WTC11 (cell line): Measurements from ENCODE around the gene TMEM186. TPM values are rescaled to one million over a fixed set of nuclear protein-coding genes. Genes with fewer than 3 reads are reported as not detected.

Experiments used
- ATAC-seq: fragments of 200-7000 bp; cut with Tn5 transposase; 2 replicates; pipeline ENCODE4 v1.10.0; 2021; ENCODE audit warnings: mild to moderate bottlenecking, moderate library complexity
- CTCF ChIA-PET: fragments of 300-600 bp; sonication (Branson Sonifier 250); formaldehyde crosslinking; loops from one replicate; lab custom pipeline; 2021; ENCODE audit warnings: antibody characterized with exemption; lab: Charles Lee
- POLR2A ChIA-PET: fragments of 350-600 bp; sonication (Branson Sonifier 250); formaldehyde crosslinking; loops from one replicate; lab custom pipeline; 2021; ENCODE audit warnings: antibody characterized with exemption; lab: Charles Lee
- DNase-seq: peaks from one replicate; pipeline ENCODE4 v3.0.0; 2021; ENCODE audit warnings: low spot score
- H3K27ac Mint-ChIP-seq: 2 replicates; pipeline ENCODE4 v1.8.0; 2021; ENCODE audit warnings: mixed read lengths
- H3K27me3 Mint-ChIP-seq: 2 replicates; pipeline ENCODE4 v1.8.0; 2021; ENCODE audit warnings: low read depth, mild to moderate bottlenecking, moderate library complexity, mixed read lengths
- H3K36me3 Mint-ChIP-seq: 2 replicates; pipeline ENCODE4 v1.8.0; 2021; ENCODE audit warnings: mixed read lengths
- H3K4me1 Mint-ChIP-seq: 2 replicates; pipeline ENCODE4 v1.8.0; 2022; ENCODE audit warnings: mixed read lengths
- H3K4me3 Mint-ChIP-seq: 2 replicates; pipeline ENCODE4 v1.8.0; 2021; ENCODE audit warnings: mild to moderate bottlenecking, moderate library complexity, mixed read lengths
- H3K9me3 Mint-ChIP-seq: 2 replicates; pipeline ENCODE4 v1.8.0; 2021; ENCODE audit warnings: mixed read lengths
- CBFB ChIP-seq: sonication (generic); formaldehyde crosslinking; IDR thresholded peaks from 2 replicates; pipeline ENCODE4 v1.8.1; 2022; ENCODE audit warnings: mild to moderate bottlenecking, low read depth, missing genetic modification reagents
- EMX1 ChIP-seq: fragments of 250-450 bp; sonication (Bioruptor Pico); IDR thresholded peaks from 2 replicates; pipeline ENCODE4 v1.8.0; 2021; ENCODE audit warnings: mild to moderate bottlenecking
- FOXJ3 ChIP-seq: sonication (generic); formaldehyde crosslinking; IDR thresholded peaks from 2 replicates; pipeline ENCODE4 v1.9.0; 2021; ENCODE audit warnings: missing genetic modification reagents, mild to moderate bottlenecking, borderline replicate concordance
- GABPB1 ChIP-seq: sonication (generic); formaldehyde crosslinking; IDR thresholded peaks from 2 replicates; pipeline ENCODE4 v1.8.1; 2023; ENCODE audit warnings: mild to moderate bottlenecking, missing genetic modification reagents
- HMGA2 ChIP-seq: fragments of 250-450 bp; sonication (Bioruptor Pico); IDR thresholded peaks from 2 replicates; pipeline ENCODE4 v1.4.0; 2021; ENCODE audit warnings: mild to moderate bottlenecking, moderate library complexity
- KAT7 ChIP-seq: sonication (generic); formaldehyde crosslinking; IDR thresholded peaks from 2 replicates; pipeline ENCODE4 v1.8.1; 2023; ENCODE audit warnings: missing genetic modification reagents, mild to moderate bottlenecking, borderline replicate concordance
- NFATC4 ChIP-seq: fragments of 250-450 bp; sonication (Bioruptor Pico); IDR thresholded peaks from 2 replicates; pipeline ENCODE4 v1.9.0; 2021; ENCODE audit warnings: mild to moderate bottlenecking
- NFYB ChIP-seq: sonication (generic); formaldehyde crosslinking; conservative IDR thresholded peaks from 2 replicates; pipeline ENCODE4 v1.8.0; 2022; ENCODE audit warnings: low read depth, missing genetic modification reagents
- NR2C2 ChIP-seq: sonication (generic); formaldehyde crosslinking; IDR thresholded peaks from 2 replicates; pipeline ENCODE4 v1.8.0; 2022; ENCODE audit warnings: mild to moderate bottlenecking, missing genetic modification reagents
- PRRX2 ChIP-seq: fragments of 250-450 bp; sonication (Bioruptor Pico); IDR thresholded peaks from 2 replicates; pipeline ENCODE4 v1.8.0; 2021; ENCODE audit warnings: mild to moderate bottlenecking
- TP53 ChIP-seq: sonication (generic); formaldehyde crosslinking; IDR thresholded peaks from 2 replicates; pipeline ENCODE4 v1.8.1; 2023; ENCODE audit warnings: mild to moderate bottlenecking, missing genetic modification reagents
- ZBTB21 ChIP-seq: sonication (generic); formaldehyde crosslinking; IDR thresholded peaks from 2 replicates; pipeline ENCODE4 v1.8.1; 2023; ENCODE audit warnings: mild to moderate bottlenecking, missing genetic modification reagents, borderline replicate concordance
- ZNF121 ChIP-seq: sonication (generic); formaldehyde crosslinking; IDR thresholded peaks from 2 replicates; pipeline ENCODE4 v1.8.0; 2023; ENCODE audit warnings: missing genetic modification reagents
- ZNF281 ChIP-seq: sonication (generic); formaldehyde crosslinking; IDR thresholded peaks from 2 replicates; pipeline ENCODE4 v1.8.0; 2023; ENCODE audit warnings: mild to moderate bottlenecking, missing genetic modification reagents
- ZNF396 ChIP-seq: fragments of 250-450 bp; sonication (Bioruptor Pico); IDR thresholded peaks from 2 replicates; pipeline ENCODE4 v1.8.0; 2021; ENCODE audit warnings: mild to moderate bottlenecking, moderate library complexity, borderline replicate concordance
- total RNA-seq: library from RNA; stranded (reverse); gene quantifications from 3 replicates; pipeline ENCODE4 v1.2.3, GENCODE V29; 2021
- TF ChIP-seq, protein P1 (sequence below): sonication (generic); formaldehyde crosslinking; IDR thresholded peaks from 2 replicates; pipeline ENCODE4 v1.8.1; 2023; ENCODE audit warnings: mild to moderate bottlenecking, missing genetic modification reagents, borderline replicate concordance
- TF ChIP-seq, protein P2 (sequence below): sonication (generic); formaldehyde crosslinking; IDR thresholded peaks from 2 replicates; pipeline ENCODE4 v1.8.0; 2022; ENCODE audit warnings: mild to moderate bottlenecking, missing genetic modification reagents
- TF ChIP-seq, protein P3 (sequence below): sonication (generic); formaldehyde crosslinking; IDR thresholded peaks from 2 replicates; pipeline ENCODE4 v1.8.1; 2022; ENCODE audit warnings: mild to moderate bottlenecking, missing genetic modification reagents, moderate library complexity, borderline replicate concordance

Gene TMEM186
- total RNA-seq, 1 experiment from 2014 or later: 17.8 TPM

GRCh38 chr16:8758022-8758421, 39.4 kb downstream of the TMEM186 start (continued):
- TF ChIP-seq ZNF281 (no peak), ZNF396 (CRISPR knock-in tag) (no peak), CBFB (CRISPR knock-in tag) (no peak)

DNA sequence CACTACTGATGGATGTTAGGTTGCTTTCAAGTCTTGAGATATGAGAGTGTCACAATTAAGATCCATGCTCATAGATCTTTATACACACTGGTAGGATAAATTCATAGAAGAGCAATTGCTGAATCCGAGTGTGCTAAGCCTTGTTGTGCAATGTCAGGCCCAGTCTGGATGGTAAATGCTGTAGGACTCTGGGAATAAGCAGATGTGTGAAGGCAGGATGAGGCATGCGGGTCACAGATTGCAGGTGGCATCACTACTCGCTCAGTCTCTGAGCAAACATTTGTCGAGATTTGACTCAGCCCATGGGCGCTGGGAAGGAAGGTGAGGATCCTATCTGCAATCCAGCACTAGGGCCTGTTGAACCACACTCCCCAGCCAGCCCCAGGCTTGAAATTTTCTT, 40.7 kb downstream of the TMEM186 start:
- ChIA-PET CTCF (no interaction called here), POLR2A (interaction anchor here (0.5 kb wide), 1 partner anchor 182 kb away, joined by 4 read pairs; no protein-coding TSS in a partner anchor)
- Mint-ChIP-seq H3K36me3 (no peaks in the 10 kb centered on the region), H3K27me3 (no peaks in the 10 kb centered on the region), H3K4me1 (no peaks in the 10 kb centered on the region), H3K9me3 (no peaks in the 10 kb centered on the region), H3K27ac (no peak overlapping the region), H3K4me3 (no peak overlapping the region)
- no peak for ATAC-seq
- DNase-seq: no peak
- TF ChIP-seq NFATC4 (CRISPR knock-in tag): no peak
- TF ChIP-seq TP53 (CRISPR knock-in tag): no peak
- TF ChIP-seq, protein P1, sequence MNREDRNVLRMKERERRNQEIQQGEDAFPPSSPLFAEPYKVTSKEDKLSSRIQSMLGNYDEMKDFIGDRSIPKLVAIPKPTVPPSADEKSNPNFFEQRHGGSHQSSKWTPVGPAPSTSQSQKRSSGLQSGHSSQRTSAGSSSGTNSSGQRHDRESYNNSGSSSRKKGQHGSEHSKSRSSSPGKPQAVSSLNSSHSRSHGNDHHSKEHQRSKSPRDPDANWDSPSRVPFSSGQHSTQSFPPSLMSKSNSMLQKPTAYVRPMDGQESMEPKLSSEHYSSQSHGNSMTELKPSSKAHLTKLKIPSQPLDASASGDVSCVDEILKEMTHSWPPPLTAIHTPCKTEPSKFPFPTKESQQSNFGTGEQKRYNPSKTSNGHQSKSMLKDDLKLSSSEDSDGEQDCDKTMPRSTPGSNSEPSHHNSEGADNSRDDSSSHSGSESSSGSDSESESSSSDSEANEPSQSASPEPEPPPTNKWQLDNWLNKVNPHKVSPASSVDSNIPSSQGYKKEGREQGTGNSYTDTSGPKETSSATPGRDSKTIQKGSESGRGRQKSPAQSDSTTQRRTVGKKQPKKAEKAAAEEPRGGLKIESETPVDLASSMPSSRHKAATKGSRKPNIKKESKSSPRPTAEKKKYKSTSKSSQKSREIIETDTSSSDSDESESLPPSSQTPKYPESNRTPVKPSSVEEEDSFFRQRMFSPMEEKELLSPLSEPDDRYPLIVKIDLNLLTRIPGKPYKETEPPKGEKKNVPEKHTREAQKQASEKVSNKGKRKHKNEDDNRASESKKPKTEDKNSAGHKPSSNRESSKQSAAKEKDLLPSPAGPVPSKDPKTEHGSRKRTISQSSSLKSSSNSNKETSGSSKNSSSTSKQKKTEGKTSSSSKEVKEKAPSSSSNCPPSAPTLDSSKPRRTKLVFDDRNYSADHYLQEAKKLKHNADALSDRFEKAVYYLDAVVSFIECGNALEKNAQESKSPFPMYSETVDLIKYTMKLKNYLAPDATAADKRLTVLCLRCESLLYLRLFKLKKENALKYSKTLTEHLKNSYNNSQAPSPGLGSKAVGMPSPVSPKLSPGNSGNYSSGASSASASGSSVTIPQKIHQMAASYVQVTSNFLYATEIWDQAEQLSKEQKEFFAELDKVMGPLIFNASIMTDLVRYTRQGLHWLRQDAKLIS (CRISPR knock-in tag): no peak
- no peak for TF ChIP-seq KAT7
- TF ChIP-seq NFYB: no peak
- no peak for TF ChIP-seq FOXJ3 (CRISPR knock-in tag)
- TF ChIP-seq NR2C2 (CRISPR knock-in tag): no peak
- TF ChIP-seq ZBTB21 (CRISPR knock-in tag): no peak
- TF ChIP-seq ZNF121 (CRISPR knock-in tag): no peak
- TF ChIP-seq, protein P2, sequence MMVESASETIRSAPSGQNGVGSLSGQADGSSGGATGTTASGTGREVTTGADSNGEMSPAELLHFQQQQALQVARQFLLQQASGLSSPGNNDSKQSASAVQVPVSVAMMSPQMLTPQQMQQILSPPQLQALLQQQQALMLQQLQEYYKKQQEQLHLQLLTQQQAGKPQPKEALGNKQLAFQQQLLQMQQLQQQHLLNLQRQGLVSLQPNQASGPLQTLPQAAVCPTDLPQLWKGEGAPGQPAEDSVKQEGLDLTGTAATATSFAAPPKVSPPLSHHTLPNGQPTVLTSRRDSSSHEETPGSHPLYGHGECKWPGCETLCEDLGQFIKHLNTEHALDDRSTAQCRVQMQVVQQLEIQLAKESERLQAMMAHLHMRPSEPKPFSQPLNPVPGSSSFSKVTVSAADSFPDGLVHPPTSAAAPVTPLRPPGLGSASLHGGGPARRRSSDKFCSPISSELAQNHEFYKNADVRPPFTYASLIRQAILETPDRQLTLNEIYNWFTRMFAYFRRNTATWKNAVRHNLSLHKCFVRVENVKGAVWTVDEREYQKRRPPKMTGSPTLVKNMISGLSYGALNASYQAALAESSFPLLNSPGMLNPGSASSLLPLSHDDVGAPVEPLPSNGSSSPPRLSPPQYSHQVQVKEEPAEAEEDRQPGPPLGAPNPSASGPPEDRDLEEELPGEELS: no peak

GRCh38 chr16:8753416-8754054, 43.9 kb downstream of the TMEM186 start:
- DNase-seq (no peak), ATAC-seq (no peak)
- H3K27ac Mint-ChIP-seq: no peak overlapping the region
- no peaks in the 10 kb centered on the region for H3K27me3 Mint-ChIP-seq
- POLR2A ChIA-PET: no interaction called here
- TF ChIP-seq HMGA2 (CRISPR knock-in tag) (no peak), PRRX2 (CRISPR knock-in tag) (no peak), EMX1 (CRISPR knock-in tag) (no peak), GABPB1 (CRISPR knock-in tag) (no peak)
- TF ChIP-seq, protein P3, sequence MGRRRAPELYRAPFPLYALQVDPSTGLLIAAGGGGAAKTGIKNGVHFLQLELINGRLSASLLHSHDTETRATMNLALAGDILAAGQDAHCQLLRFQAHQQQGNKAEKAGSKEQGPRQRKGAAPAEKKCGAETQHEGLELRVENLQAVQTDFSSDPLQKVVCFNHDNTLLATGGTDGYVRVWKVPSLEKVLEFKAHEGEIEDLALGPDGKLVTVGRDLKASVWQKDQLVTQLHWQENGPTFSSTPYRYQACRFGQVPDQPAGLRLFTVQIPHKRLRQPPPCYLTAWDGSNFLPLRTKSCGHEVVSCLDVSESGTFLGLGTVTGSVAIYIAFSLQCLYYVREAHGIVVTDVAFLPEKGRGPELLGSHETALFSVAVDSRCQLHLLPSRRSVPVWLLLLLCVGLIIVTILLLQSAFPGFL: no peak
- TF ChIP-seq, all 79 proteins: peak for 0
- Mint-ChIP-seq H3K36me3 (no peaks in the 10 kb centered on the region), H3K4me1 (no peaks in the 10 kb centered on the region), H3K4me3 (no peak overlapping the region), H3K9me3 (no peaks in the 10 kb centered on the region)
- CTCF ChIA-PET: no interaction called here
